Raji (cell line): ENCODE results near the gene TCEANC.

Experiments used
- POLR2A ChIP-seq: IDR thresholded peaks from 2 replicates; pipeline ENCODE4 v1.6.1; 2011; ENCODE audit warnings: low read depth, low read length, control low read depth; ENCODE audit not compliant: insufficient read depth

Gene TCEANC

DNA sequence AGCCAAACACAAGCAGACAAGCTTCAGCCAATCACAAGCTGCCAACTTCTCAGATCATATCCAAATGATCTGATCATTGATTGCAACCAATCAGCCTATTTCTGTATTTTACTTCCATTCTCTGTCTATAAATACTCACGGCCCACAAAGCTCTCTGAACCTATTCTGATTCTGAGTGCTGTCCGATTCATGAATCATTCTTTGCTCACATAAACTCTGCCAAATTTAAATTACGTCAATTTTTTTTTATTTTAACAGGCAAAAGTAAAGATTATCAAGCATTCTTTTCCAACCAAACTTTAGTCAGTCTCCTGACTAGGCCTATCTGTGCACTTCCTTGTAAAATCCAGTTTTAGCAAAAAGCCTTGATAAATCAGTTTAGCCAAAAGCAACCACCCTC is 1.8 kb upstream of the TCEANC start:
- no peak for TF ChIP-seq POLR2A

DNA sequence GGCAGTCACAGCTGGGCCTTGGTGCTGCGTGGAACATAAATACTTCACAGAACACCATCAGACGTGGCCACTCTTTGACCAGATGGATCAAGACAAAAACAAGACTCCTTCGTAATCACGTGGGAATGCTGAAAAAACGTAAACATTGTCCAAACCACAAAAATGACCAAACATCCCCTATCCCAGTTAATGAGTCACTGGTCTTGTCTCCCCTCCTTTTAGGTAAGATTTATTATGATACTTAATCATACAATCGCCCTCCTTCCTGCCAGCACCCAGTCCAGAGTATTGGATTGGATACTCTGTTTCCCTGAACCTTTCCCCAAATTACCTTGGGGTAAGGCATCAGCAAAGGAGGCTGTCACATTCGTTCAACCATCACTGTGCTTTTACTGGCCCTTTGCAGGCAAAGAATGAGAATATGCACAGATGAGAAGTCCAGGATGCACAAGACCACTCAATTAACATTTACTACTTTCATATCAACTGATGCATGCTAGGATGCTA is 601 bp upstream of the TCEANC start:
- no peak for TF ChIP-seq POLR2A

DNA sequence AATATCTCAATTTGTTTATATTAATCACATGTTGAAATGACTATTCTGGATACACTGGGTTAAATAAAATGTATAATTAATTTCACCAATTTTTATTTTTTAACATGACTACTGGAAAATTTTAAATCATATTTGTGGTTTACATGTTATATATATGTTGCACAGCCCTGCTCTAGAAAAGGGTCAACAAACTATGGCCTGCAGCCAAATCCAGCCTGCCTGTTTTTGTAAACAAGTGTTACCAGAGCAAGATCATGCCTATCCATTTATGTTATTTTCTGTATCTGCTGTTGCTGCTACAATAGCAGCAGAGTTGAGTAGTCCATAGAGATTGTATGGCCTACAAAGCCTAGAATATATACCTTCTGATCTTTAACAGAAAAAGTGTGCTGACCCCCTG is 1.2 kb downstream of the TCEANC start:
- TF ChIP-seq POLR2A, result no peak

DNA sequence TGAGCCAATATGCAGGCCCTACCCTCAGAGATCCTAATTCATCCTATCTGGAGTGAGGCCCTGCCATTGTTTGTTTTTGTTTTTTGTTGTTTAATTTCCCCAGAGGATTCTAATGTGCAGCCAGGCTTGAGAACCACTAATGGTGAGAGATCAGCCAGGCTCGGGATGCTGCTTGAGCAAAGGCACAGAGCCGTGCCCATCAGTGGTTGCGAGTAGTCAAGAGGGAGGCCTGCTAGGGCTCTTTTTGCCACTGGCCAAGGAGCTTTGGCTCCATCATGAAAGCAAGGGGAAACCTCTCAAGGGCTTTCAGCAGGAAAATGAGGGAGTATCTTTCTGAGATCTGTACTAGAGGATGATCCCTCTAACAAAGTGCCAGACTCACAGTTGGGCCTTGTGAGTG is 2.7 kb downstream of the TCEANC start:
- TF ChIP-seq POLR2A, result no peak

DNA sequence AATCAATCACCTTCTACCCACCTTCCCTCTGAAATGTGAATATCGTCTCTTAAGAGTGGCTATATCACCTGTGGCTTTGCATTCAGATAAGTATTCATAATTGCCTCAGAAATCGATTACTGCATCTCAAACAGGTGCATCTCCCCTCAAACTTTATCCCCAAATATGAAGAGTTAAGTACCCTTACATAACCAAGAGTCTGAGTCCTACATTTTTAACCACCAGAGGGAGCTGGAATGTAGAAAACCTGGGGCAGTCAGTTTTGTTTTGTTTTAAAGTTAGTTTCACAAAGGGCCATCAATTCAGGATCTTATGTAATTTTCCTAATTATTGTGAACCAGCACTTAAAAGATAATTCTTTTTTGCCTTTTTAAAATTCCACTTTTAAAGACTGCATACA is 5.7 kb downstream of the TCEANC start:
- no peak for TF ChIP-seq POLR2A

DNA sequence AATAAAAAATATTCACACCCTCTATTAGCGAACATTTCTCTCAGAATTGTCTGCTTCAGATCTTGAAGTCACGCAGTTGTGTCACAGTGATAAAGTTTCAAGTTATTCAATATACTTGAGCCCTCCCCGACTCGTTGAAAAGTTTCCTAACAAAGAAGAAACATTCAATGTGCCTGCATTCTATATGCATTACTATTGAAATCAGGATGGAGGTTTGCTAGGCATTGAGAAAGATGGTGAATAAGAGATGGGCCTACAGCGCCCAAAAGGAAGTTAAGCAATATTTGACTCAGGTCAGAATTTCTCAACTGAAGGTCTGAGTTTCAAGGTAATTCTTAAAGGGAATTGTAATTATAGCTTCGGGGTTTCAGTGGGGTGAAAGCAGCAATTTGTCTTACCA is 6.1 kb downstream of the TCEANC start:
- TF ChIP-seq POLR2A, result no peak

DNA sequence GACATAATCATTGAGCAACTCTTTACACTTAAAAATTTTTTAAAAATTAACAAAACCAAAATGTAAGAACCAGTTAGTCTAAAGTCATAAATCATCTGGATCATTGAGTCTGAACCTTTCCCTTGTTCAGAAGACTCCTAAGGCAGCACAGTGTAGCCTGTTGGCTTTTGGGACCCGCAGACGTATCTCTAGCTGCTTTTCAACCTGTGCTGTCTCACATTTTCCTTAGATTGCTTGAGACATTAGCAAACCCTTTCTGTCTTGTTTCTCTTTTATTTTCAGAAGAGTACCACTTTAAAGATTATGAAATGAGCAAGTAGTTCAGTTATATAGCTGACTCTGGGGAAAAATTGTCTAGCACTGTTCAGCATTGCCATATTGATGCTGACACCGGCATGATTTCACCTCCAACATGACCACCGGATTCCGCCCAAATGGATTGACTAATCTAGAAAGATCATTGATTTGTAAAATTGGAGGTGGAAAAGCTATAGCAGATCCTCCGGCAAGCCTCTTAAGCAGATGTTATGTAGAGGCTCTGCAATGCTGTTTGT is 8.9 kb downstream of the TCEANC start:
- no peak for TF ChIP-seq POLR2A

DNA sequence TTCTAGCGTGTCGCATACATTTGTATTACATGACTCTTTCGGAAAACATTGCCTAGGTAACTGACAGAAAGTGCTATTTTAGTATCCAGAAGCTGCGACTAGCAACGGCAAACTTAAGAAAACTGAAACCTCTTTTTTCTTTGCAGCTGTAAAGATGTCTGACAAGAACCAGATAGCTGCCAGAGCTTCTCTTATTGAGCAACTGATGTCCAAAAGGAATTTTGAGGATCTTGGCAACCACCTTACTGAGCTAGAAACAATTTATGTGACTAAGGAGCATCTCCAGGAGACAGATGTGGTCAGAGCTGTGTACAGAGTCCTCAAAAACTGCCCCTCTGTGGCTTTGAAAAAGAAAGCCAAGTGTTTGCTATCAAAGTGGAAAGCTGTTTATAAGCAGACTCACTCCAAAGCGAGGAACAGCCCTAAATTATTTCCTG is 9.4 kb downstream of the TCEANC start:
- no peak for TF ChIP-seq POLR2A

DNA sequence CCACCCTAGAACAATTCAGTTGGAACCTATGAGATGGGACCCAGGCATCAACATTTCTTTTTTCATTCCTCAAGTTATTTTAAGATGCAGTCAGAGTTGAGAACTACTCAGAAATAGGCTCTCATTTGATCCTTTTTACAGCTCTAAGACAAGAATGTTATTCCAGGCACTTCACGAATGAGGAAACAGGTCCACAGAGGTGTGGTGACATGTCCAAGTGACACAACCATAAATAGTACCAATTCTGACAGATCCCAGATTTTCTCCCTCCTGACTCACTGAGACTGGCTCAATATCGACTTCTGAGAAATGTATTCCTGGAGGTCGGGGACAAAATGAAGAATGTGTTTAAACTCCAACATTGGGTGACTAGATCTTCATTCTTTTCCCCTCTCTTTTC is 11.1 kb downstream of the TCEANC start:
- TF ChIP-seq POLR2A, result no peak

DNA sequence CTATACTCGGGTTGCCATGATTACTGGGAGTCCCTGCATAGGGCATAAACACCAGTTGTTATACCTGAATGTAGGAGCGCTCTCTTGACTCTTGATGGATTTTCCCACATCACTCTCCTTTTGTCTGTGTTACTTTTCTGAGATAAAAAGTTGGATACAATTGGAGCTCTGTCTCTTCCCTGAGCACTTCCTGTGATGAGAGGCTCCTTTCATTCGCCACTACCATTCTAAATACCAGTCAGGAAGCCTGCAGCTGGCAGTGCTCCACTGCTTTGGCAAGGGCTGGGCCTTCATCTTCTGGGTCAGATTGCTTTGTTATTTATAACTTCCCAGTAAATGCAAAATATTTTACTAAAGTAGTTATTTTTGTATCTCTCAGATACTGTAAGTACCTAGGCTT is 13.9 kb downstream of the TCEANC start:
- TF ChIP-seq POLR2A, result no peak

DNA sequence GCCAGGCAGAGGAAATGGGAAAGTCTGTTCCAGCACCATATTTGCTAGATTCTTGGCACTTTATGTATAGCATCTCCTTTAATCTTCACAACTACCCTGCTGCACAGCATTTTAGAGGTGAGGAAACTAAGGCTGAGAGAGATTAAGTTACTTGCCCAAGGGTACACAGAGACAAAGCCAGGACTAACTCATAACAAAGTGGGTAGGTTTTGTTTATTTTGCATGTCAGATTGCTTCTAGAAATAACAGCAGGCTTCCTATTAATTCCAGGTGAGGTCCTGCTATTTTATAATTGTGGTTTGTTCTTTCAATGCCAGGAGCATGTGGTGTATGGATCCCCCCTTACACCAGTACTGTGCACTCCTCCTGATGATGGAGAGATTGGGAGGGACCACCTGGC is 15.0 kb downstream of the TCEANC start:
- no peak for TF ChIP-seq POLR2A

DNA sequence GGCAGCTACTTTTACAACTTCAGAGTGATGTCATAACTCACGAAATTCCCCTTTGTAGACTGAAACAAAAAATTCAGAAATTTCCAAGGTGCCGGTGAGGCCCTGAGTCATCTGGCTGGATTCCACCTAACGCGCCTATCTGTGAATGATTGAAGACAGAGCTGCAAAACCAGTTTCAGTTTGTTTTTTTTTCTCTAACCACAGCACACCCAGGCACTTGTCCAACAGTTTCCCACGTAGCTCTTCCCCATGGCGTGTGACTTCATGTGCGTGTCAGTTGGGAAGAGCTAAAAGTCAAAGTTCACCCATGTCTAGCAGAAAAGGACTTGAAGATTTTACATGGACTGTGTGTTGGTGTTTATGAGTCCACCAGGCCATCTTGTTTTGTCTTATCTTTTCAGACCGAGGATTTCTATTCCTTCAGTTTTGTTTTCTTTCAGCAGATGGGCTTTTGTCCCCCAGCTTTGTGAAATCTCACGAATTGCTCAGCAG is 16.4 kb downstream of the TCEANC start:
- no peak for TF ChIP-seq POLR2A

DNA sequence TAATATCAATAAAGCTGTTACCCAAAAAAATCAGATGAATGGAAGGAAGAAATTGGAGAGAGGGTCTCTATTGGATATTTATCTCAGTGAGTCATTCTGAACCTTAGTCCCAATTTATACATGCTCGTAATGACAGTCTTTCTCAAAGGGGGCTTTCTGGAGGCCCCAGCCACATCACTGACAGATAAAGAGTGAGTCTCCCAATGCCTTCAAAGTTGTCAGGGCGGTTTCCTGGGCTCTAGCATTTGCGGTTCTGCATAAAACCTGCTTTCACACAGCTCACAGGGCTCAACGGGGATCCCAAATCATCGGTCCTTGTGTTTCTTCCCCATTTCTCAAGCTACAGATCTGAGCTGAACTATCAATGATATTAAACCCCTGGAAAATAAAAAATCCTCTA is 17.3 kb downstream of the TCEANC start:
- no peak for TF ChIP-seq POLR2A

DNA sequence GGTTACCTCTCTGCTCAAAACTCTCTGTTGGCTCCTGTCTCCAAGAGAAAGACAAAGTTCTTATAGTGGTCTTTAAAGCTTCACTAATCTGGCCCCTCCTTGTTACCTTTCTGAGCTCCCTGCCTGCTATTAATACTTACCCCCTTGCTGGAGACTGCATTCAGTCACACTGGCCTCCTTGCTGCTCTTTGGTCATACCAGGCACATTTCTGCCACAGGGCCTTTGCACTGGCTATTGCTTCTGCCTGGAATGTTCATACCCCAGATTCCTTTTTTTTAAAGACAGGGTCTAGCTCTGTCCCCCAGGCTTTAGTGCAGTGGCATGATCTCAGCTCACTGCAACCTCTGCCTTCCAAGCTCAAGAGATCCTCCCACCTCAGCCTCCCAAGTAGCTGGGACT is 20.1 kb downstream of the TCEANC start:
- TF ChIP-seq POLR2A, result no peak

DNA sequence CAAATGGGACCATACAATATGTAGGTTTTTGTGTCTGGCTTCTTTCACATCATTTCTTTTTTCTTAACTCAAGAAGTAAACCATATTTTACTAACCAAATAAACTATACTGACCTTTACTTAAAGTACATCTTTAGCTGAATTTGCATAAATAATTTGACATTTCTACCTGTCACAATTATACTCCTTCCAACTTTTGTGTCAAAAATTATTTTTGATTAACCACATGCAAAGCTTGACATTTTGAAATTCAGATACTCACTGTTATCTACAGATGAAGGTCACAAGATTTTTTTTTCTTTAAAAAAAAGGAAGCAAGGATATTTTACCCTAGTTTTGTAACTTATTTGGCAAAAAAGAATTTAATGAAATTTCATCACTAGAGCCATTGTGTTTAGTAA is 23.9 kb downstream of the TCEANC start:
- no peak for TF ChIP-seq POLR2A

DNA sequence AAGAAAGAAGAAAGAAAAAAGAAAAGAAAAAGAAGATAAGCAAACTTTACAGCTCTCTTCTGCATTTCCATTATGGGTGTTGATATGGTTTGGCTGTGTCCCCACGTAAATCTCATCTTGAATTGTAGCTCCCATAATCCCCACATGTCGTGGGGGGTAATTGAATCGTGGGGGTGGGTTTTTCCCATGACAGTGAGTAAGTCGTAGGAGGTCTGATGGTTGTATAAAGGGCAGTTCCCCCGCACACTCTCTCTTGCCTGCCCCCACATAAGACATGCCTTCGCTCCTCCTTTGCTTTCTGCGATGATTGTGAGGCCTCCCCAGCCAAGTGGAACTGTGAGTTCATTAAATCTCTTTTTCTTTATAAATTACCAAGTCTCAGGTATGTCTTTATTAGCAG is 28.7 kb downstream of the TCEANC start:
- TF ChIP-seq POLR2A, result no peak

DNA sequence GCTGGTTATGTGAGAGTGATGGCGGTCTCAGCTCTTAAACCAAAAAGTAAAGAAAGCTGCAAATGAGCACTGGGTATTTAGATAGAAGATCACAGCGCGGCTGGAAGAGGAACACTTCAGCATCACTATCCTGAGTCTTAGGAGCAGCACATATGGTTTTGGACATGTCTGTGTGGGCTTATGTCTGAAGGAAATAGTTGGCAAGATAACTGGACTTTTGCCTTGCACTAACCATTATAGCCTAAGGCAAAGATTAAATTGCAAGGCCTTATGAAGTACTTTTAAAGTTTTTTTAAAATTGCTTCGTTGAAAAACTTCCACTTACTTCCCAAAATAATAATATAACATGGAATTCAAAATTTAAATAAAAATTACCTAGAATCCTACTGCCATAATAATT is 31.4 kb downstream of the TCEANC start:
- TF ChIP-seq POLR2A, result no peak
